ENCODE data around the gene DTYMK.

GRCh38 chr2:241655516-241656189 lies 31.0 kb downstream of the DTYMK start:
- TF ChIP-seq CTCF (conservative IDR thresholded peaks at IDR 0.05; ENCODE audit: low read depth, low read length) (no peak), EZH2 (IDR thresholded peaks at IDR 0.05; ENCODE audit: low read length, unreplicated experiment) (no peak)

All from PC-3 (cell line).